Neural progenitor cell (in vitro differentiated cells): ENCODE measurements around the gene OR52E4. TPM values are rescaled to one million over a fixed set of nuclear protein-coding genes. Genes with fewer than 3 reads are reported as not detected.

Source experiments
- DNase-seq: peaks from one replicate; pipeline ENCODE4 v3.0.0-alpha.2; 2016; ENCODE audit warnings: low spot score
- H2AFZ ChIP-seq: fragments of 200-600 bp; sonication (generic); replicated peaks from 2 replicates; pipeline ENCODE4 v1.6.1; 2016; ENCODE audit warnings: antibody characterized with exemption
- H3F3A ChIP-seq: fragments of 200-600 bp; sonication (generic); 2 replicates; pipeline ENCODE4 v1.6.1; 2016; ENCODE audit warnings: antibody characterized with exemption, low read depth
- H3K27ac ChIP-seq: fragments of 200-600 bp; sonication (generic); 2 replicates; pipeline ENCODE4 v1.5.1; 2016; ENCODE audit warnings: mild to moderate bottlenecking
- H3K27me3 ChIP-seq: fragments of 200-600 bp; sonication (generic); 2 replicates; pipeline ENCODE4 v1.6.1; 2016; ENCODE audit warnings: mild to moderate bottlenecking, moderate library complexity
- H3K36me3 ChIP-seq: fragments of 200-600 bp; sonication (generic); 2 replicates; pipeline ENCODE4 v1.5.1; 2016
- H3K4me1 ChIP-seq: fragments of 200-600 bp; sonication (generic); 2 replicates; pipeline ENCODE4 v1.6.1; 2016; ENCODE audit warnings: mixed run types
- H3K4me2 ChIP-seq: fragments of 200-600 bp; sonication (generic); 2 replicates; pipeline ENCODE4 v1.6.1; 2016
- H3K4me3 ChIP-seq: fragments of 200-600 bp; sonication (generic); 2 replicates; pipeline ENCODE4 v1.5.1; 2016
- H3K79me2 ChIP-seq: fragments of 200-600 bp; sonication (generic); 2 replicates; pipeline ENCODE4 v1.6.1; 2016; ENCODE audit warnings: low read depth
- H3K9ac ChIP-seq: fragments of 200-600 bp; sonication (generic); 2 replicates; pipeline ENCODE4 v1.6.1; 2016
- H3K9me3 ChIP-seq: fragments of 200-600 bp; sonication (generic); 2 replicates; pipeline ENCODE4 v1.5.1; 2016; ENCODE audit warnings: low read depth
- H4K20me1 ChIP-seq: fragments of 200-600 bp; sonication (generic); 2 replicates; pipeline ENCODE4 v1.6.1; 2016; ENCODE audit warnings: low read depth
- H3K27ac Mint-ChIP-seq: 3 replicates; pipeline ENCODE4 v1.8.0; 2021; ENCODE audit warnings: mixed read lengths
- H3K27me3 Mint-ChIP-seq: 2 replicates; pipeline ENCODE4 v1.8.0; 2022; ENCODE audit warnings: low read depth, mild to moderate bottlenecking, inconsistent platforms, moderate library complexity, mixed read lengths; ENCODE audit not compliant: insufficient read depth
- H3K36me3 Mint-ChIP-seq: 3 replicates; pipeline ENCODE4 v1.8.0; 2021; ENCODE audit warnings: mixed read lengths
- H3K4me1 Mint-ChIP-seq: 3 replicates; pipeline ENCODE4 v1.8.0; 2021; ENCODE audit warnings: mixed read lengths
- H3K4me3 Mint-ChIP-seq: 3 replicates; pipeline ENCODE4 v1.8.0; 2021; ENCODE audit warnings: mild to moderate bottlenecking, moderate library complexity, mixed read lengths
- H3K9me3 Mint-ChIP-seq: 3 replicates; pipeline ENCODE4 v1.8.0; 2020; ENCODE audit warnings: mixed read lengths
- EZH2 ChIP-seq: fragments of 200-600 bp; sonication (generic); IDR thresholded peaks from 2 replicates; pipeline ENCODE4 v1.6.1; 2017; ENCODE audit warnings: antibody characterized with exemption, mild to moderate bottlenecking, moderate library complexity
- EZH2phosphoT487 ChIP-seq: fragments of 200-600 bp; sonication (generic); IDR thresholded peaks from 2 replicates; pipeline ENCODE4 v1.6.1; 2017; ENCODE audit warnings: antibody characterized with exemption
- total RNA-seq: library from RNA; depleted of rRNA; stranded (reverse); fragments of >200 nt; gene quantifications from 2 replicates; pipeline ENCODE4 v1.2.3, GENCODE V29; 2015; ENCODE audit warnings: low replicate concordance
- TF ChIP-seq, protein P1 (sequence below): fragments of 200-600 bp; sonication (generic); IDR thresholded peaks from 2 replicates; pipeline ENCODE4 v1.5.1; 2017; ENCODE audit warnings: antibody characterized with exemption, mild to moderate bottlenecking

Gene OR52E4
- total RNA-seq, 1 donor from 2014 or later = not detected

DNA sequence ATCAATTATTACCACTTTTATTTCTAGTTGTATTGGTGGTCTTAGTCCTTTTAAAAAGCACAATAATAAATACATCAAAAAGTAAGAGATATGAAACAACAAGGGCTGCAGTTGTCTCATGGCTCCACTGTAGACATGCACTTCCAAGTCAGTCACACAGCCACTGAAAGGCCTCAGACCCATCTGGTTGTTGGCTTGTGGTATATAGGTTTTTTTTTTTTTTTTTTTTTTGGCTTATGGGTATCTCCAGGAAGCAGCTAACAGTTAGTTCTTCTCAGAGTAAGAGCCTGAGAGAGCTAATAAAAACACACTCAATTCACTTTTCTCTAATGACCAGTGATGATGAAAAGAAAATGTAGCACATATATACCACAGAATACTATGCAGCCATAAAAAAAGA, 32.7 kb upstream of the OR52E4 start:
- Histone ChIP-seq H3K36me3 (no peaks in the 10 kb centered on the region), H3K4me2 (no peak overlapping the region), H3K79me2 (no peaks in the 10 kb centered on the region), H3K4me3 (no peak overlapping the region), H3K4me1 (no peaks in the 10 kb centered on the region), H3F3A (no peaks in the 10 kb centered on the region), H3K9me3 (no peaks in the 10 kb centered on the region), H2AFZ (no peak overlapping the region), H3K9ac (no peak overlapping the region), H3K27me3 (no peaks in the 10 kb centered on the region), H4K20me1 (no peaks in the 10 kb centered on the region), H3K27ac (no peak overlapping the region)
- H3K27me3 Mint-ChIP-seq = peaks cover 2% of the 10 kb centered on the region
- no peak overlapping the region for H3K4me3 Mint-ChIP-seq
- no peaks in the 10 kb centered on the region for H3K4me1 Mint-ChIP-seq
- H3K27ac Mint-ChIP-seq = no peak overlapping the region
- no peaks in the 10 kb centered on the region for H3K9me3 Mint-ChIP-seq
- H3K36me3 Mint-ChIP-seq = no peaks in the 10 kb centered on the region
- DNase-seq = no peak
- TF ChIP-seq EZH2phosphoT487 (no peak), EZH2 (no peak)
- TF ChIP-seq, protein P1, sequence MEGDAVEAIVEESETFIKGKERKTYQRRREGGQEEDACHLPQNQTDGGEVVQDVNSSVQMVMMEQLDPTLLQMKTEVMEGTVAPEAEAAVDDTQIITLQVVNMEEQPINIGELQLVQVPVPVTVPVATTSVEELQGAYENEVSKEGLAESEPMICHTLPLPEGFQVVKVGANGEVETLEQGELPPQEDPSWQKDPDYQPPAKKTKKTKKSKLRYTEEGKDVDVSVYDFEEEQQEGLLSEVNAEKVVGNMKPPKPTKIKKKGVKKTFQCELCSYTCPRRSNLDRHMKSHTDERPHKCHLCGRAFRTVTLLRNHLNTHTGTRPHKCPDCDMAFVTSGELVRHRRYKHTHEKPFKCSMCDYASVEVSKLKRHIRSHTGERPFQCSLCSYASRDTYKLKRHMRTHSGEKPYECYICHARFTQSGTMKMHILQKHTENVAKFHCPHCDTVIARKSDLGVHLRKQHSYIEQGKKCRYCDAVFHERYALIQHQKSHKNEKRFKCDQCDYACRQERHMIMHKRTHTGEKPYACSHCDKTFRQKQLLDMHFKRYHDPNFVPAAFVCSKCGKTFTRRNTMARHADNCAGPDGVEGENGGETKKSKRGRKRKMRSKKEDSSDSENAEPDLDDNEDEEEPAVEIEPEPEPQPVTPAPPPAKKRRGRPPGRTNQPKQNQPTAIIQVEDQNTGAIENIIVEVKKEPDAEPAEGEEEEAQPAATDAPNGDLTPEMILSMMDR = no peak

DNA sequence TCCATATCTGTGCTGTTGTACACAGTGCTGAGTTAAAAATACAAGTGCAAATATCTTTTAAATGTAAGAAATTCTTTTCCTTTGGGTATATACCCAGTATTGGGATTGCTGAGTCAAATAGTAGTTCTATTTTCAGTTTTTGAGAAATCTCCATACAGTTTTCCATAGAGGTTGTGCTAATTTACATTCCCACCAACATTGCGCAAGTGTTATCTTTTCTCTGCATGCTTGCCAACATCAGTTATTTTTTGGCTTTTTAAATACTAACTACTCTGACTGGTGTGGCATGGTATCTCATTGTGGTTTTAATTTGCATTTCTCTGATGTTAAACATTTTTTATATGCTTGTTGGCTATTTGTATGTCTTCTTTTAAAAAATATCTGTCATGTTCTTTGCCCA, 29.4 kb upstream of the OR52E4 start:
- no peak overlapping the region for H3K27ac ChIP-seq
- no peaks in the 10 kb centered on the region for H3K36me3 ChIP-seq
- no peak overlapping the region for H3K4me3 ChIP-seq
- H3K4me1 ChIP-seq = no peaks in the 10 kb centered on the region
- H3F3A ChIP-seq = no peaks in the 10 kb centered on the region
- no peaks in the 10 kb centered on the region for H3K4me1 Mint-ChIP-seq
- no peak overlapping the region for H3K4me2 ChIP-seq
- peaks cover 2% of the 10 kb centered on the region for H3K27me3 Mint-ChIP-seq
- no peak overlapping the region for H3K9ac ChIP-seq
- no peak overlapping the region for H3K4me3 Mint-ChIP-seq
- H4K20me1 ChIP-seq = no peaks in the 10 kb centered on the region
- H3K9me3 ChIP-seq = no peaks in the 10 kb centered on the region
- TF ChIP-seq, protein P1 = no peak
- TF ChIP-seq EZH2 (no peak), EZH2phosphoT487 (no peak)
- H2AFZ ChIP-seq = no peak overlapping the region
- peaks cover 2% of the 10 kb centered on the region for H3K9me3 Mint-ChIP-seq
- no peak for DNase-seq
- no peak overlapping the region for H3K27ac Mint-ChIP-seq
- H3K27me3 ChIP-seq = no peaks in the 10 kb centered on the region
- H3K79me2 ChIP-seq = no peaks in the 10 kb centered on the region
- H3K36me3 Mint-ChIP-seq = no peaks in the 10 kb centered on the region

- Histone ChIP-seq H4K20me1 (no peaks in the 10 kb centered on the region), H3K4me2 (no peak within 1 kb of the TSS), H3K79me2 (no peaks in the 10 kb centered on the region), H3F3A (no peaks in the 10 kb centered on the region), H3K4me1 (no peaks in the 10 kb centered on the region), H3K9me3 (no peaks in the 10 kb centered on the region), H3K4me3 (no peak within 1 kb of the TSS), H3K27me3 (no peaks in the 10 kb centered on the region), H3K36me3 (no peaks in the 10 kb centered on the region), H2AFZ (no peak within 1 kb of the TSS), H3K9ac (no peak within 1 kb of the TSS), H3K27ac (no peak within 1 kb of the TSS)
- Mint-ChIP-seq H3K36me3 (no peaks in the 10 kb centered on the region), H3K27ac (no peak within 1 kb of the TSS), H3K27me3 (no peaks in the 10 kb centered on the region), H3K9me3 (peaks cover 2% of the 10 kb centered on the region), H3K4me3 (no peak within 1 kb of the TSS), H3K4me1 (no peaks in the 10 kb centered on the region)
- TF ChIP-seq, protein P1 = no peak
- TF ChIP-seq EZH2 = no peak
- no peak for DNase-seq
These were observed 22.8 kb upstream of the OR52E4 start, which contains the start of gene OR52E8 for GRCh38 chr11:5857590-5857989. TSS of gene OR52E8 (minus strand) at chr11:5857690. CDS start at chr11:5857690, 0 bp downstream.
